ENCODE results near the gene SGCE. TPM values are rescaled to one million over a fixed set of nuclear protein-coding genes. Genes with fewer than 3 reads are reported as not detected.
A peak's percentile ranks its signal among the peaks of the same experiment; 100 is the strongest.

The SGCE gene
- total RNA-seq, 1 donor from 2014 or later: 53.6 TPM

- no peak overlapping the region for H3K4me3 ChIP-seq
- H3K27ac ChIP-seq: no peak overlapping the region
- H3K27me3 ChIP-seq: no peaks in the 10 kb centered on the region
- intact Hi-C loops (cut with DNase I): no loop called here
- H3K9me3 ChIP-seq: no peaks in the 10 kb centered on the region
- no peak for DNase-seq (ENCODE audit: low spot score in 2 of 2)
- H3K36me3 ChIP-seq: no peaks in the 10 kb centered on the region
- H3K4me1 ChIP-seq: no peaks in the 10 kb centered on the region
- no peak for TF ChIP-seq CTCF (IDR thresholded peaks at IDR 0.05)
These were observed 9.5 kb upstream of the SGCE start for GRCh38 chr7:94665426-94665825.

DNA sequence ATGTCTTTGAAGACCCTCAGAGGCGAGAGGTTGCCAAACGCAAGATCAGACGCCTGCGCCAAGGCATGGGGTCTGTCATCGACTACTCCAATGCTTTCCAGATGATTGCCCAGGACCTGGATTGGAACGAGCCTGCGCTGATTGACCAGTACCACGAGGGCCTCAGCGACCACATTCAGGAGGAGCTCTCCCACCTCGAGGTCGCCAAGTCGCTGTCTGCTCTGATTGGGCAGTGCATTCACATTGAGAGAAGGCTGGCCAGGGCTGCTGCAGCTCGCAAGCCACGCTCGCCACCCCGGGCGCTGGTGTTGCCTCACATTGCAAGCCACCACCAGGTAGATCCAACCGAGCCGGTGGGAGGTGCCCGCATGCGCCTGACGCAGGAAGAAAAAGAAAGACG, 8.1 kb upstream of the SGCE start:
- H3K9me3 ChIP-seq: no peaks in the 10 kb centered on the region
- no peak for TF ChIP-seq CTCF (IDR thresholded peaks at IDR 0.05)
- intact Hi-C loops (cut with DNase I): no loop called here
- no peak overlapping the region for H3K27ac ChIP-seq
- H3K4me1 ChIP-seq: no peaks in the 10 kb centered on the region
- no peak for DNase-seq (ENCODE audit: low spot score in 2 of 2)
- no peaks in the 10 kb centered on the region for H3K27me3 ChIP-seq
- no peak overlapping the region for H3K4me3 ChIP-seq
- H3K36me3 ChIP-seq: no peaks in the 10 kb centered on the region

DNA sequence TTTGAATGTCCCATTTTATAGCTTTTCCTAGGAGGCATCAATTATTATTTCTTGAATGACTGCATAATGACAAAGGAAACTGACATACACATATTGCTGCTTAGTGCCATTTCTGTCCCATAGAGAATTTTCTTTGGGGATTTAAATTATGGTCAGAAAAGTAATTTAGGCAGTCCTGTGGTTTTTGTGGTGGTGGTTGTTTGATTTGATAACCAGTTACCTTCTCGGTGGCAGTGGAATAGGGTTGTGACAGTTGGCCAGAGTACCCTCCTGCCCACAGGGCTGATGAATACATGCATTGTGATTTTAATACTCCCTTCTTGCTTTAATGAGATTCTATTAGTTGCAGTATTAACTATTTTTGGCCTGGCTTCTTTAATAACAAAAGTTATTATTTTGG, 6.6 kb upstream of the SGCE start:
- no peak for DNase-seq (ENCODE audit: low spot score in 2 of 2)
- Histone ChIP-seq H3K4me1 (no peaks in the 10 kb centered on the region), H3K36me3 (no peaks in the 10 kb centered on the region), H3K4me3 (no peak overlapping the region), H3K27me3 (no peaks in the 10 kb centered on the region), H3K9me3 (no peaks in the 10 kb centered on the region), H3K27ac (no peak overlapping the region)
- intact Hi-C loops (cut with DNase I): no loop called here
- TF ChIP-seq CTCF (IDR thresholded peaks at IDR 0.05): no peak

DNA sequence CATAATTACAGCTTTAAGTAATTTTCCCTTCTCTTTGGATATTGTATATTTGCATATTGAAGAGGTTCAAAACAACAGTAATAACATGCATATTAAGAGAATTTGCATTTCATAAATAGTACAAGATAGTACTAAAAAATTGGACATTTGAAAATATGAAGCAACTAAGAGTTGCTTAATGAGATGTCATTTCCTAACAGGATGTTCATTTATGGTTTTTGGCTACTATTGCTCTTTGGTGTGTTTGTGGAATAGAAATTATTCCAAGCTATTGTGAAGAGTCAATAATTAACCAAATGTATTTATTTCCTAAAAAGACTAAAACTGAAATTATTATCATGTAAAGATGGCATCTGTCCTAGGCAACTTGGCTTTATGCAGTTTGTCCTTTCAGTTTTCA, 4.1 kb upstream of the SGCE start:
- no peaks in the 10 kb centered on the region for H3K36me3 ChIP-seq
- no peaks in the 10 kb centered on the region for H3K4me1 ChIP-seq
- H3K9me3 ChIP-seq: no peaks in the 10 kb centered on the region
- H3K4me3 ChIP-seq: no peak overlapping the region
- H3K27me3 ChIP-seq: no peaks in the 10 kb centered on the region
- intact Hi-C loops (cut with DNase I): no loop called here
- H3K27ac ChIP-seq: no peak overlapping the region
- no peak for TF ChIP-seq CTCF (IDR thresholded peaks at IDR 0.05)
- no peak for DNase-seq (ENCODE audit: low spot score in 2 of 2)

- TF ChIP-seq CTCF (IDR thresholded peaks at IDR 0.05): no peak
- intact Hi-C loops (cut with DNase I): loop anchor here (5.0 kb wide), 4 partner anchors 147 to 367 kb away; partner anchors contain the start of gene PPP1R9A
- H3K27ac ChIP-seq: peak overlapping the region; percentile 26 to 51
- peak overlapping the region in 1 of 2 donors; percentile 80 for H3K4me3 ChIP-seq
- no peaks in the 10 kb centered on the region for H3K27me3 ChIP-seq
- H3K4me1 ChIP-seq: peaks cover 0 to 4% of the 10 kb centered on the region in 2 donors
- H3K9me3 ChIP-seq: no peaks in the 10 kb centered on the region
- H3K36me3 ChIP-seq: no peaks in the 10 kb centered on the region
- DNase-seq (ENCODE audit: low spot score in 2 of 2): no peak
These were observed 2.9 kb upstream of the SGCE start for GRCh38 chr7:94658826-94659225.

Data from ascending aorta (tissue), 2 donors.